Ishikawa (cell line): ENCODE results near the gene TMOD3.

Experiments
- CEBPB ChIP-seq: IDR thresholded peaks from 2 replicates; pipeline ENCODE4 v1.6.1; 2012
- CREB1 ChIP-seq: IDR thresholded peaks from 2 replicates; pipeline ENCODE4 v1.6.1; 2012; ENCODE audit warnings: low read depth
- EGR1 ChIP-seq: IDR thresholded peaks from 2 replicates; pipeline ENCODE4 v1.6.1; 2012
- EP300 ChIP-seq: IDR thresholded peaks from 2 replicates; pipeline ENCODE4 v1.6.1; 2012; ENCODE audit warnings: borderline replicate concordance
- FOXM1 ChIP-seq: IDR thresholded peaks from 2 replicates; pipeline ENCODE4 v1.6.1; 2012; ENCODE audit warnings: low read depth, borderline replicate concordance
- NFIC ChIP-seq: IDR thresholded peaks from 2 replicates; pipeline ENCODE4 v1.6.1; 2012
- RAD21 ChIP-seq: IDR thresholded peaks from 2 replicates; pipeline ENCODE4 v1.6.1; 2012; ENCODE audit warnings: low read depth
- TAF1 ChIP-seq: IDR thresholded peaks from 2 replicates; pipeline ENCODE4 v1.6.1; 2012; ENCODE audit warnings: low read depth, mild to moderate bottlenecking
- TCF12 ChIP-seq: IDR thresholded peaks from 2 replicates; pipeline ENCODE4 v1.6.1; 2012; ENCODE audit warnings: low read depth
- TEAD4 ChIP-seq: IDR thresholded peaks from 2 replicates; pipeline ENCODE4 v1.6.1; 2012
- YY1 ChIP-seq: IDR thresholded peaks from 2 replicates; pipeline ENCODE4 v1.6.1; 2012; ENCODE audit warnings: low read depth
- ZBTB7A ChIP-seq: IDR thresholded peaks from 2 replicates; pipeline ENCODE4 v1.6.1; 2012; ENCODE audit warnings: low read depth
- TF ChIP-seq, protein P1 (sequence below): IDR thresholded peaks from 2 replicates; pipeline ENCODE4 v1.6.1; 2012
- TF ChIP-seq, protein P2 (sequence below): IDR thresholded peaks from 2 replicates; pipeline ENCODE4 v1.6.1; 2012; ENCODE audit warnings: low read depth, mild to moderate bottlenecking
- TF ChIP-seq, protein P3 (sequence below): IDR thresholded peaks from 2 replicates; pipeline ENCODE4 v1.6.1; 2012

Gene TMOD3

DNA sequence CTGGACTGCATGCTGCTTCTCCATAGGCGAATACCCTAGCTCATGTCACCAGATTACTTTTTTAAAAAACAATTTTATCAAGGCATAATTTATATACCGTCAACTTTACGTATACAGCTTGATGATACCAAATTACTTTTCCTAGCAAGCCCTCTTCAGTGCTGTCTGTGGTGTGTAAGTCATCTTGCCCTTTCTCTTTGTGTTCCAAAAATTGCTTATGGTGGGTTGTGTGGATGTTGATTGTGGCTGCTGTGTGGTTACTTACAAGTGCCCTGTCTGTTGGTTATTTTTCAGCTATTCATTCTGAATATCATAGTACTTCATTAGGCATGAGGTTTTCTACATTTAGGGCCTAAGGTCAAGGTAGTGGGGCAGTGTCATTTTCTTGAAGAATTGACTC is 12.8 kb downstream of the TMOD3 start:
- TF ChIP-seq RAD21 (no peak), CEBPB (no peak), YY1 (no peak), FOXM1 (no peak), ZBTB7A (no peak), NFIC (no peak)
- TF ChIP-seq, protein P1, sequence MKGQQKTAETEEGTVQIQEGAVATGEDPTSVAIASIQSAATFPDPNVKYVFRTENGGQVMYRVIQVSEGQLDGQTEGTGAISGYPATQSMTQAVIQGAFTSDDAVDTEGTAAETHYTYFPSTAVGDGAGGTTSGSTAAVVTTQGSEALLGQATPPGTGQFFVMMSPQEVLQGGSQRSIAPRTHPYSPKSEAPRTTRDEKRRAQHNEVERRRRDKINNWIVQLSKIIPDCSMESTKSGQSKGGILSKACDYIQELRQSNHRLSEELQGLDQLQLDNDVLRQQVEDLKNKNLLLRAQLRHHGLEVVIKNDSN, result no peak
- TF ChIP-seq, protein P2, sequence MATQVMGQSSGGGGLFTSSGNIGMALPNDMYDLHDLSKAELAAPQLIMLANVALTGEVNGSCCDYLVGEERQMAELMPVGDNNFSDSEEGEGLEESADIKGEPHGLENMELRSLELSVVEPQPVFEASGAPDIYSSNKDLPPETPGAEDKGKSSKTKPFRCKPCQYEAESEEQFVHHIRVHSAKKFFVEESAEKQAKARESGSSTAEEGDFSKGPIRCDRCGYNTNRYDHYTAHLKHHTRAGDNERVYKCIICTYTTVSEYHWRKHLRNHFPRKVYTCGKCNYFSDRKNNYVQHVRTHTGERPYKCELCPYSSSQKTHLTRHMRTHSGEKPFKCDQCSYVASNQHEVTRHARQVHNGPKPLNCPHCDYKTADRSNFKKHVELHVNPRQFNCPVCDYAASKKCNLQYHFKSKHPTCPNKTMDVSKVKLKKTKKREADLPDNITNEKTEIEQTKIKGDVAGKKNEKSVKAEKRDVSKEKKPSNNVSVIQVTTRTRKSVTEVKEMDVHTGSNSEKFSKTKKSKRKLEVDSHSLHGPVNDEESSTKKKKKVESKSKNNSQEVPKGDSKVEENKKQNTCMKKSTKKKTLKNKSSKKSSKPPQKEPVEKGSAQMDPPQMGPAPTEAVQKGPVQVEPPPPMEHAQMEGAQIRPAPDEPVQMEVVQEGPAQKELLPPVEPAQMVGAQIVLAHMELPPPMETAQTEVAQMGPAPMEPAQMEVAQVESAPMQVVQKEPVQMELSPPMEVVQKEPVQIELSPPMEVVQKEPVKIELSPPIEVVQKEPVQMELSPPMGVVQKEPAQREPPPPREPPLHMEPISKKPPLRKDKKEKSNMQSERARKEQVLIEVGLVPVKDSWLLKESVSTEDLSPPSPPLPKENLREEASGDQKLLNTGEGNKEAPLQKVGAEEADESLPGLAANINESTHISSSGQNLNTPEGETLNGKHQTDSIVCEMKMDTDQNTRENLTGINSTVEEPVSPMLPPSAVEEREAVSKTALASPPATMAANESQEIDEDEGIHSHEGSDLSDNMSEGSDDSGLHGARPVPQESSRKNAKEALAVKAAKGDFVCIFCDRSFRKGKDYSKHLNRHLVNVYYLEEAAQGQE, result no peak
- TF ChIP-seq, protein P3, sequence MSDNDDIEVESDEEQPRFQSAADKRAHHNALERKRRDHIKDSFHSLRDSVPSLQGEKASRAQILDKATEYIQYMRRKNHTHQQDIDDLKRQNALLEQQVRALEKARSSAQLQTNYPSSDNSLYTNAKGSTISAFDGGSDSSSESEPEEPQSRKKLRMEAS, result no peak

DNA sequence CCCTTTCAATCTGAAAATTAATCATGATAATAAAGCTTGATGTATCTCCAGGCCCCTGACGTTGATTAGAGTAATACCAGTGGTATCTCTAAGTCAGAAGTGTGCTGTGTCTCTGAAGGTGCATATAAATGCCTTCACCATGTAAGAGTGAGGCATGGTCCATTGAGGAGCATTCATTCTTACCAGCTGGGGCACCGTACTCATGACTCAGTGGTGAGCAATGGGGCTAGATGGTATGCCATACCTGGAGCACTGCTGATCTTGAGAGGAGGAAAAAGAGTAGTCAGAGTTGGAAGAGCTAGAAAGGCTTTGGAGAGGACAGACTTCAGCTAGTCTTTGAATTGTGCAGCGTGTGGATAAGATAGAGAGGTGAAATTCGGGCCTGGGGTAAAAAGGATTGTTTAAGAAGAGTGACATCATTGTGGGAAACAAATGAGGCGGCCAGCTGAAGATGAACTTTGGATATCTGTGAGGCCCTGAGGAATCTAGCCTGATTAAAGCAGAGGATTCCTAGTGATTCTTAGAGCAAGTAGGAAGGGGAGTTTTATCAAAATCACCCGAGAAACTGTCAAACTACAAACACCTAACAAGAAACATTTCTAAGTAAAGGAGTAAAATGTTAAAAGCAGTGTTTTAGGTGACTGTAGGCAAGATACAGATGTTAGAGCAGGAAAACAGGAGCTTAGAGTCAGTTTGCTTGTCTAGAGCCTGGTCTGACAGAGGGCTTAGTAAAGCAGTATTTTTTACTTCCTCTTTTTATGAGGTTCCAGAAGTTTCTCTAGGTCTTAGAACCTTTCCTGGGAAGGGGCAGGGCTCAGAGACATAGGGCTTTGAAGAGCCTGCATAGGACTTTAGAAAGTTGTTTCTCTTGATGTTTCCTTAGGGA is 13.6 kb downstream of the TMOD3 start:
- no peak for TF ChIP-seq ZBTB7A
- no peak for TF ChIP-seq TCF12
- no peak for TF ChIP-seq CREB1
- no peak for TF ChIP-seq CEBPB
- TF ChIP-seq EGR1, result no peak

DNA sequence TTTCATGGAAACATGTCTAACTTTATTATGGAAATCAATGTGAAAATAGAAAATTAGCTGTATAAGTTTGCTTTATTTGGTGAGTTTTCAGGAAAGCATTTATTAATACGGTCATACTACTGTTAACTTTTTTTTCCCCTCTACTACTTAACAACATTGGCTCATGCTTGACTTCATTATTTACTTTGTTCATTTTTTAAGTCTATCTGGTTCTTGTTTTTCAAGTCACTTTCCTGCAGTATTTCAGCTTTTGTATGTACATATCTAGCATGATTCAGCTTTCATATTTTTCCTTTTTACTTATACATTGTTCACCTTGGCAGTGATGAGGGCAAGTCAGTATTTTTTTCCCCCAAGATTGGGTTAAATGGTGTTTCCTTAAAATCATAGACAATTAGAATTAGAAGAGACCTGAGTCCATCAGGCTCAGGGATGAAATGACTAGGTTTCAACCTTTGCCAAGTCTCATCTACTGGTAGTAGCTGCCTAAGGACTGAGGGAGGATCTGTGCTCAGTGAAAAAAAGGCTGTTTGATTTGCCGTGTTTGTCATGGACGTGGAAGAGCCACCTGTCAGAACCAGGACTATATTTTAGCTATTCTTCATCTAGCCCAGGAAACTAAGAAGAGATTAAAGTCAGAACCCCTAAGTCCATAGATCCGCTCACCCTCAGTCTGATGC is 15.4 kb downstream of the TMOD3 start:
- TF ChIP-seq CEBPB (no peak), TAF1 (no peak), CREB1 (no peak), EP300 (no peak), ZBTB7A (no peak), NFIC (no peak), FOXM1 (no peak), TEAD4 (no peak), EGR1 (no peak), RAD21 (no peak)
- TF ChIP-seq, protein P1, result no peak
- TF ChIP-seq, protein P2, result no peak

DNA sequence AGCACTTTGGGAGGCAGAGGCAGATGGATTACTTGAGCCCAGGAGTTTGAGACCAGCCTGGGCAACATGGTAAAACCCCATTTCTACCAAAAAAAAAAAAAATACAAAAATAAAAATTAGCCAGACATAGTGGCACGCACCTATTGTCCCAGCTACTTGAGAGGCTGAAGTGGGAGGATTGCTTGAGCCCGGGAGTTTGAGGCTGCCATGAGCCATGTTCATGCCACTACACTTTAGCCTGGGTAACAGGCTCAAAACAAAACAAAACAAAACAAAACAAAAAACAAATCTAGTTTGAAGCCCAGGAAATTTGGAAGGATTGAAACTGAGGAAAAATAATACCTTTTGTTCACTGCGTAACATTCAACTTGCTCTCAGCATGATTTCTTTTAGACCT is 16.6 kb downstream of the TMOD3 start:
- TF ChIP-seq ZBTB7A (no peak), EP300 (no peak), NFIC (no peak), FOXM1 (no peak), CREB1 (no peak), EGR1 (no peak), RAD21 (no peak), CEBPB (no peak)
- TF ChIP-seq, protein P2, result no peak
